ENCODE measurements around the gene FLNB.

GRCh38 chr3:58104712-58105111, 96.5 kb downstream of the FLNB start:
- TF ChIP-seq CTCF (IDR thresholded peaks at IDR 0.05; ENCODE audit: insufficient read depth, low read depth, low read length), result no peak
- TF ChIP-seq EZH2 (IDR thresholded peaks at IDR 0.05; ENCODE audit: insufficient read depth, low read length), result no peak
